ENCODE measurements around the gene SLC51A.
"Not testable (repeated sequence)": the region's sequence is repeated elsewhere in the genome, so short reads cannot be mapped to it uniquely, and the experiment has no call there.

SLC51A gene

DNA sequence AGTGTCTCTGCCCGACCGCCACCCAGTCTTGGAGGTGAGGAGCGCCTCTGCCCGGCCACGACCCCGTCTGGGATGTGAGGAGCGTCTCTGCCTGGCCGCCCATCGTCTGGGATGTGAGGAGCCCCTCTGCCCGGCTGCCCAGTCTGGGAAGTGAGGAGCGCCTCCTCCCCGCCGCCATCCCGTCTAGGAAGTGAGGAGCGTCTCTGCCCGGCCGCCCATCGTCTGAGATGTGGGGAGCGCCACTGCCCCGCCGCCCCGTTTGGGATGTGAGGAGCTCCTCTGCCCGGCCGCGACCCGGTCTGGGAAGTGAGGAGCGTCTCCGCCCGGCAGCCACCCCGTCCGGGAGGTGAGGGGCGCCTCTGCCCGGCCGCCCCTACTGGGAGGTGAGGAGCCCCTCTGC lies 27.8 kb downstream of the SLC51A start:
- not testable (repeated sequence) for DNase-seq

DNA sequence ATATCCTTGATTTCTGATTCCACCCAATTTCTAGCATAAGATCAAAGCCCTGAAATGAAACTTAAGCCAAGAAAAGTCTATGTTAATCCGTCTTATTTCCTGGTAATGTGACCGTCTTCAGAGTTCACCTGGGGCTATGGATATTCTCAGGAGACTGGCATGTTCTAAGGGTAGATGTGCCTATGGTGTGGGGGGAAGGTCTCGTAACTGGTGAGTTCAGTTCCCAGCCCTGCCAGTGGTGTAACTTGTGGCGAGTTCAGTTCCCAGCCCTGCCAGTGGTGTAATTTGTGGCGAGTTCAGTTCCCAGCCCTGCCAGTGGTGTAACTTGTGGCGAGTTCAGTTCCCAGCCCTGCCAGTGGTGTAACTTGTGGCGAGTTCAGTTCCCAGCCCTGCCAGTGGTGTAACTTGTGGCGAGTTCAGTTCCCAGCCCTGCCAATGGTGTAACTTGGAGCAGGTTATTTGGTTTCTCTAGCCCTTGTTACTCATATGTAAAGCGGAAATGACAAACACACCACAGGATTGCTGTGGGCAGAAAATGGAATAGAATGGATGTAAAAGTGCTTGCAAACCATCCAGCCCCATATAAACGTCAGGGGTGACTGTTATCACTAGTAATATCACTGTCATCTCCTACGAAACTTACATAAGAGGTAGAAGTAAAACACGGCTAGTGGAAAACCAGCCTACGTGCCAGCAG lies 30.4 kb downstream of the SLC51A start:
- DNase-seq = peak; percentile 85

DNA sequence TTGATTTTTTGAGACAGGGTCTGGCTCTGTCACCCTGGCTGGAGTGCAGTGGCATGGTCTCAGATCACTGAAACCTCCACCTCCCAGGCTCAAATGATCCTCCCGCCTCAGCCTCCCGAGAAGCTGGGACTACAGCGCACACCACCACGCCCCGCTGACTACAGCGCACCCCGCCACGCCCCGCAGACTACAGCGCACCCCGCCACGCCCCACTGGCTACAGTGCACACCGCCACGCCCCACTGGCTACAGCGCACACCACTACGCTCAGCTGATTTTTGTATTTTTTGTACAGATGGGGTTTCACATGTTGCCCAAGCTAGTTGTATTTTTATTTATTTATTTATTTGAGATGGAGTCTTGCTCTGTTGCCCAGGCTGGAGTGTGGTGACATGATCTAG lies 35.6 kb downstream of the SLC51A start:
- no peak for DNase-seq

DNA sequence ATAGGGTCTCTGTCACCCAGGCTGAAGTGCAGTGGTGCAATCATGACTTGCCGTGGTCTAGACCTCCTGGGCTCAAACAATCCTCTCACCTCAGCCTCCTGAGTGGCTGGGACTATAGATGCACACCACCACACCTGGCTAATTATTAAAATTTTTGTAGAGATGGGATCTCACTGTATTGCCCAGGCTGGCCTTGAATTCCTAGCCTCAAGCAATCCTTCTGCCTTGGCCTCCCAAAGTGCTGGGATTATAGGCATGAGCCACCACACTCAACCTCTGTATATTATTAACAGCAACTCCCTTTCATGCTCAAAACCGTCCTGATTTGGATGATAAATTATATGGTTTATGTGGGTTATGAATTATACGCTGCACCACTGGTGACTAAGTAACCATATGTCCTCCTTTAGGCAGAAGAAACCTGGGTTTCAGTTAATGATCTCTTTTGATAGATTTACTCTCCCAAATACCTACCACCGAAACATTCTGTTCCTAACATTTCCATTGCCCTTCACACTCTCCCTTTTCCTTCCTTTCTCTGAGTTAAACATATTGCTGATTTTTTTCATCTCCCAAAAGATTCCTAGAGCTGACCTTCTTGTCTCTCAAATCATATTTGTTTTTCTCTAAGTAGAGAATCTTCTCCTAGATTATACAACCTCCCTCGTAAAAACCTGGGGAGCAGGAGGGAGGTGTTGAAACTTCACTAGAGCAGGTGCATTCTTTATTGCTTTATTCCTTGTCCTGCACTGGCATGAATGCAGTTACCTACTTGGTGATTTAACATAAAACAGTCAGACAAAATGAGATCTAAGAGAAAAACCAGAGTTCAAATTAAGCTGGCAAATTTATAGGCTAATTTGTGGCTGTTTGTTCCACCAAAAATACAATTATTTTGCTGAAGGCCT lies 38.3 kb downstream of the SLC51A start:
- no peak for DNase-seq

DNA sequence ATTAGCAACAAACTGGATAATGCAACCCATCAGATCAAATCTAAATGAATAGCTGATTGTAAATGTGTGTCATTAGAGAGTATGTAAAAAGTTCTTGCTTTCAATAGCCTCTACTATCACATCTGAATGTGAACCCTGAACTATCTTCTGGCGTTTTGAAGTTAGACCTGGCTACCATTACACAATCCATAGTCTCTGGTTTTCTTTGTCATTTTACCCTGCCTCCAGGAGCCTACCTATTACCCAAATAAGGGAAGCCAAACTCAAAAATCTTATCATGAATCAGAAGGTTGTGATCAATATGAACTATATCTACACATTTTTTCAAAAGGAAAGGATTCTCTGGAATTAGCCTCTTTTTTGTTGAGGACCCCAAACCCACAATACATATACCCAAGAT lies 39.4 kb downstream of the SLC51A start:
- DNase-seq = no peak

DNA sequence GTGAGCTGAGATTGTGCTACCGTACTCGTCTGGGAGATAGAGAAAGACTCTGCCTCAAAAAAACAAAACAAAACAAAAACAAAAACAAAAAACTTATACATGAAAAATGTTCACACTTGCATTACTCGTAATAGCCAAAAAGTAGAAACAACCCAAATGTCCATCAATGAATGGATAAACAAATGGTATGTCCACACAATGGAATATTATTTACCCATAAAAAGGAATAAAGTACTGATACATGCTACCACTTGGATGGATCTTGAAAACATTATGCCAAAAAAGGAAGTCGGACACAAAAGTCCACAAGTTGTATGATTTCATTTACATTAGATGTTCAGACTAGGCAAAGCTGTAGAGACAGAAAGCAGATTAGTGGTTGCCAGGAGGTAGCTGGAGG lies 44.5 kb downstream of the SLC51A start:
- no peak for DNase-seq

DNA sequence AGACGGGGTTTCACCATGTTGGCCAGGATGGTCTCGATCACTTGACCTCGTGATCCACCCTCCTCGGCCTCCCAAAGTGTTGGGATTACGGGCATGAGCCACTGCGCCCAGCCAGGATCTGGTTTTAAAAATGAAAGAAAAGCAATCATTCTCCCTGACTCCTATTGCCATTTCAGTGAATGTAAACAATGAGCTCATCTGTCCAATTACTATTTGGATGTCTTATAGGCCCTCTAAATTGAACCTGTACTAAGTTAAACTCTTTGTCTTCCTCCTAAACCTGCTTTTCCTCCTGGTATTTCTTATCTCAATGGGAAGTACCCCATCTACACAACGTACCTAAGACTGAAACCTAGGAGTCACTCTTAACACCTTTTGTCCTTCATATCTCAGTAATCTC lies 47.5 kb downstream of the SLC51A start:
- no peak for DNase-seq

DNA sequence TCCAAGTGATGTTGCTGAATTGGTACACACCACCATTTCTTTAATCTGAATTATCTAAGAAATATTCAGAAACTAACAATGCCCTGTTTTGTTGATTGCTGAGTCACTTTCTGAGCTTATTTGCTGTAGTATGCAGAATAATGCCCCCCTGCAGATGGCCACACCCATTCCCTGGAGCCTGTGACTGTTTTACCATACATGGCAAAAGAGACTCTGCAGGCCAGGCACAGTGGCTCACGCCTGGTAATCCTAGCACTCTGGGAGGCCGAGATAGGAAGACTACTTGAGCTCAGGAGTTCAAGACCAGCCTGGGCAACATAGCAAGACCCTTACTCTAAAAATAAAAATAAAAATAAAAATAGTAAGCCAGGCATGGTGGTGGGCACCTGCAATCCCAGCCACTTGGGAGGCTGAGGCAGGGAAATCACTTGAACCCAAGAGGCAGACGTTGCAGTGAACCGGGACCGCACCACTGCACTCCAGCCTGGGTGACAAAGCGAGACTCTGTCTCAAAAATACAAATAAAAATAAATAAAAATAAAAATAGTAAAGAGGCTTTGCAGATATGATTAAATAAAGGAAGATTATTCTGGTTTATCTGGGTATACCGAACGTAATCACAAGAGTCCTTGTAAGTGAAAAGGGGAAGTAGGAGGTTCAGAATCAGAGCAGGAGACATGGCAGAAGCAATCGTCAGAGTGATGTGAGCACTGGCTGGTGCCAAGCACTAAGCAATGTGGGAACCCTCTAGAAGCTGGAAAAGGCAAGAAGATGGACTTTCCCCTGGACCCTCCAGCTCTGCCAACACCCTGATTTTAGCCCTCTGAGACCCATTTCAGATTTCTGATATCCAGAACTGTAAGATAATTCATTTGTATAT lies 52.2 kb downstream of the SLC51A start:
- peak; percentile 82 for DNase-seq

DNA sequence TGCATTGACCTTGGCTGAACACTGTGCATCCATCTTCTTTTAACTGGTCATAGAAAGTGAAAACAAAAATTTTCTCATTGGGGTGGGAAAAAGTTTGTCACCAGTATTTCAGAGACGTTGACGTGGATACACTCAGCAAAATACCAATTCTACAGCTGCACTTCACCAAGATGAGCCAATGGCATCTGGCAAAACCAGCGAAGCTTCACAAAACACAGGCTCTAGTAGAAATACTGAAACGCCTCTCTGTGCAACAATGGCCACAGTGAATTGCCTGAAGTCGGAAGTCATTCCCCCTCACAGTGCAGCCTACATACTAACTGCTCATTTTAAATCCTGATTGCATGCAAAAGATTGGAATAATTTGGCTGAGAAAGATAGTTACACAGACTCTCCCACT lies 54.2 kb downstream of the SLC51A start:
- DNase-seq = no peak

DNA sequence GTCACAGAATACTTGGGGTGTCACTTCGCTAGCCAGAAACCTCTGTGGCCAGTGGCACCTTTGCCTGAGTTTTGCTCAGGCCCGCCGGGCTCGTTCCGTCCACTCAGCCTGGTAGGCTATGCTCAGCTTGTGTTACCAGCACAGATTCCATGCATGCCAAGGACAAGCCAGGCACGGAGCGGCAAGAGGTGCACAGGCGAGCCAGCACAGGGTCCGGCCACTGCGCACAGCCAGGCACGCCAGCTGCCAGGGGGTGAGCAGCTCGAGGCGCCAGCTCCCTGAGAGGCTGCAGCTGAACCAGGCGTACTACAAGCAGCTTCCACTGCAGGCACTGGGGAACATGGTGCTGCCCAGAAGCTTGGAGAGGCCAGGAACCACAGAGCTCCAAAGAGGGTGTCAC lies 56.5 kb downstream of the SLC51A start:
- DNase-seq = no peak

DNA sequence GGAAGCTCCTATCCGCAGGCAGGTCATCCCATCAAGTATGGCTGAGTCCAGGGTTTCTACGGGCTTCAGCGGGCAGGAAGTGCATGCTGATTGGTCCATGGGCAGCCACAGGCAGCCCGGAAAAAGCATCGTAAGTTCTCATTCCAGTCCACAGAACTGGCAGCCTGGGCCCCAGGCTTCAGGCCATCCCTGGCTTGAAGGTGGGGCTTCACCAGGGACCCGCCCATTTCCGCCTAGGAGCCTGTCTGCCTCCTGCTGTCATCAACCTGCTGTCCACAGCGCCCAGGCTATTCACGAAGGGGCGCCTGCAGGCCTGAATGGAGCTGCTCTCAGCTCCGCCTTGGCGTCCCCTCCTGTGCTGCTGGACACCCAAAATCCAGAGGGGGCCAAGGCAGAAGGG lies 57.3 kb downstream of the SLC51A start:
- DNase-seq = no peak

DNA sequence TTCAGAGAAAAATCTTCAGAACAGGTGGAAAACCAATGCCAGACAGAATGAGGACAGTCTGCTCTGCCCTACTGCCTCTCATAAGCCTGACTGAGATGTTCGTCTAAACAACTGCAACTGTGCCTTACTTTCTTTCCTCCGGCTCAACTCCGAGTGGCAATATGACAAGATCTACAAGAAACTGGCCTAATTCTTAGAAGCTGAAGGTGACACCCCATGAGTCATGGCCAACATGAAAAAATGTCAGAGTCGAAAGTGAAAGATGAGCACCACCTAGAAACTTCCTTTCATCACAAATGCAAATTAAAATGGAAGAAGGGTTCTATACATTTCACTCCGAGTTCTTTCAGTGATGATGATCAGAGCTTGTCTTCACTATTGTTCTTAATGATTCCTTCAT lies 58.3 kb downstream of the SLC51A start:
- peak; percentile 21 for DNase-seq

DNA sequence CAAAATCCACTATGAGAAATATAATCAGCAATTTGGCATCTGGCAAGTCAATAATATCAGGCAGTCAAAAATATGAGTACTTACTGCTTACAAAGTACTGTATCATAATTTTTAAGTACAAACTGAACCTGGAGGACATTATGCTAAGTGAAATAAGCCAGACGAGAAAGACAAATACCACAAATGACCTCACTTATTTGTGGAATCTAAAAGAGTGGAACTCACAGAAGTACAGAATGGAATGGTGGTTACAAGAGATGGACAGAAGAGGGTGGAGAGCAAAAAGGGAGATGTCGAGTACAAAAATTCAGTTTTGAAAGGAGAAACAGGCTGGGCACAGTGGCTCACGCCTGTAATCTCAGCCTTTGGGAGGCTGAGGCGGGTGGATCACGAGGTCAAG lies 58.8 kb downstream of the SLC51A start:
- DNase-seq = no peak

DNA sequence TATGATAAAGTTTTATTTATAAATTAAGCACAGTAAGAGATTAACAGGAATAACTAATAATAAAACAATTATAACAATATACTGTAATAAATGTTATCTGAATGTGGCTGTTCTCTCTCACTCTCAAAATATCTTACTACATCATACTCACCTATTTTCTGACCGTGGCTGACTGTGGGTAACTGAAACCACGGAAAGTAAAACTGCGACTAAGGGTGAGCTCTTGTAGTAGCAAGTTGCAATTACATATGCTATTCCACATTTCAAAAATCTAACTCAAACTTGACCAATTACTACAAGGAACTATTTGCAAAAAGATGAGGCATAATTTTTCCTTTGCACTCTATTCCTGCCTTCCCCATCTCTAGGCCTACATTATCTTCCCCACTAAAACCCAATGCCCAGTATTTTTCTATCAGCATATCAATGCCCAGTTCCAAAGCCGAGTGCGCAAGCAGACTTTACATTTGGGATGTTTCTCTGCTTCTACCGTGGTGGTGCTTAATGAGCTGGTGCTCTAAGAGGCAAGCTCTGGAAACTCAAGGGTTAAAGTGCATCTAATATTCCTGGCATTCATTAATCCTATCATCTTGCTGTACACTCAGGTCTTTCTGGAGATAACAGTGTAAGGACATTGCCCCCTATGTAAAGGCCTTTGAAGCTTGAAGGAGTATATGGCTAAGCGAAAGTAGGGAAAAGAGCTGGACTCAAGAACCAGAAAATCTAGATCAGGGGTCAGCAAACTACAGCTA lies 64.5 kb downstream of the SLC51A start:
- DNase-seq = no peak

DNA sequence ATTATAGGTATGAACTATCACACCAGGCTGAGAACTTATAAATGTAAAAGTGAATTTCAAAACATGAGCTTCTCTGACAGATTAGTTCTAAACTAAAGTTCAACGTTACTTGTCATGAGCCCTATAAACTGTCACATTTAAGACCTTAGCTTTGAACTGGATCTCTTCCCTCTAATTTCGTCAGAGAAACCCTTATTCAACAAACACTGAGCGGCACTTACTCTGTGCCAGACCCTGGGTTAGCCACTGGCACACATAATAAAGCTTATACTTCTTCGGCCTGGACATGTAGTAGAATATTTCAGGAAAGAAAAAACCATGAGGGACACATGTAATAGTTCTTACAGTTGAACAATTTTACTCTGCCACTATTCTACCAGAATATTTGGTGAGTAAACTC lies 65.6 kb downstream of the SLC51A start:
- DNase-seq = no peak
